HCT116 (cell line): ENCODE data around the gene SYT3. TPM values are rescaled to one million over a fixed set of nuclear protein-coding genes. Genes with fewer than 3 reads are reported as not detected.

Experiments
- total RNA-seq: library from RNA; stranded (reverse); gene quantifications from one replicate; pipeline ENCODE4 v1.2.1, GENCODE V29; 2021; ENCODE audit not compliant: unreplicated experiment

The SYT3 gene
- total RNA-seq, 1 experiment from 2014 or later: 4.6 TPM

Other genes starting within 250 kb of the SYT3 start
- 0.96 TPM for gene SPIB, start 220.9 kb downstream of the SYT3 start, total RNA-seq
- not detected for gene MYBPC2, start 207.0 kb downstream of the SYT3 start, total RNA-seq
- 92.4 TPM for gene EMC10, start 163.4 kb downstream of the SYT3 start, total RNA-seq
- gene GARIN5A, start 163.0 kb downstream of the SYT3 start, total RNA-seq: 12.2 TPM
- gene JOSD2, start 128.7 kb downstream of the SYT3 start, total RNA-seq: 40.9 TPM
- not detected for gene ASPDH, start 126.0 kb downstream of the SYT3 start, total RNA-seq
- gene LRRC4B, start 71.4 kb downstream of the SYT3 start, total RNA-seq: 0.89 TPM
- gene C19orf81, start 9.6 kb upstream of the SYT3 start, total RNA-seq: 14.5 TPM
- 3.0 TPM for gene SHANK1, start 79.9 kb upstream of the SYT3 start, total RNA-seq
- gene CLEC11A, start 83.5 kb upstream of the SYT3 start, total RNA-seq: 7.1 TPM
- not detected for gene GPR32, start 130.6 kb upstream of the SYT3 start, total RNA-seq
- not detected for gene ACP4, start 150.5 kb upstream of the SYT3 start, total RNA-seq
- gene KLK1, start 183.9 kb upstream of the SYT3 start, total RNA-seq: 3.3 TPM
- gene KLK15, start 193.7 kb upstream of the SYT3 start, total RNA-seq: not detected
- gene KLK3, start 215.0 kb upstream of the SYT3 start, total RNA-seq: not detected
- not detected for gene KLK2, start 233.6 kb upstream of the SYT3 start, total RNA-seq